Stimulated activated CD4-positive, alpha-beta T cell treated with anti-CD3 and anti-CD28 coated beads, Interleukin-1b, Interleukin-23, amount 100 ng/mL, for 48 hours (primary cell): ENCODE data around the gene RAB17.

Source experiments
- DNase-seq: peaks from one replicate; pipeline ENCODE4 v3.0.0-alpha.2; 2020

RAB17 gene

GRCh38 chr2:237590272-237591140 lies at the start of gene RAB17:
Gene RAB17 (minus strand): TSS chr2:237590734. CDS start chr2:237586154, 4,580 bp downstream.
- DNase-seq = no peak

GRCh38 chr2:237639836-237640220 lies 49.3 kb upstream of the RAB17 start:
- no peak for DNase-seq

GRCh38 chr2:237639052-237639835 lies 48.7 kb upstream of the RAB17 start:
- DNase-seq = no peak

- DNase-seq = no peak
Observed at GRCh38 chr2:237638176-237638575, 47.6 kb upstream of the RAB17 start.

- no peak for DNase-seq
Observed at GRCh38 chr2:237637429-237638135, 47.0 kb upstream of the RAB17 start.

- DNase-seq = no peak
Observed at GRCh38 chr2:237636578-237636977, 46.0 kb upstream of the RAB17 start.

- no peak for DNase-seq
Observed at GRCh38 chr2:237633061-237633561, 42.6 kb upstream of the RAB17 start.

- DNase-seq = no peak
Observed at GRCh38 chr2:237631801-237632585, 41.5 kb upstream of the RAB17 start.

GRCh38 chr2:237631007-237631785 lies 40.7 kb upstream of the RAB17 start:
- DNase-seq = no peak

- DNase-seq = no peak
Observed at GRCh38 chr2:237630216-237631000, 39.9 kb upstream of the RAB17 start.

- DNase-seq = no peak
Observed at GRCh38 chr2:237629739-237630138, 39.2 kb upstream of the RAB17 start.

- no peak for DNase-seq
Observed at GRCh38 chr2:237629188-237629534, 38.6 kb upstream of the RAB17 start.

- DNase-seq = no peak
Observed at GRCh38 chr2:237628247-237629187, 38.0 kb upstream of the RAB17 start.

GRCh38 chr2:237627441-237628246 lies 37.1 kb upstream of the RAB17 start, which contains the start of gene LRRFIP1:
Gene LRRFIP1 (plus strand): TSS chr2:237627587. CDS start chr2:237627645, 58 bp downstream.
- no peak for DNase-seq

GRCh38 chr2:237626813-237627440 lies 36.4 kb upstream of the RAB17 start:
- no peak for DNase-seq

GRCh38 chr2:237625777-237626176 lies 35.2 kb upstream of the RAB17 start:
- no peak for DNase-seq

GRCh38 chr2:237625216-237625705 lies 34.7 kb upstream of the RAB17 start:
- no peak for DNase-seq

GRCh38 chr2:237624565-237624964 lies 34.0 kb upstream of the RAB17 start:
- no peak for DNase-seq
